Peyer's patch (tissue), 4 donors: Measurements from ENCODE around the gene PRR20D.

Source experiments
- POLR2A ChIP-seq, 2 donors: fragments of 450-650 bp; IDR thresholded peaks; one replicate each; pipeline ENCODE4 v1.5.1; 2017; ENCODE audit warnings: antibody characterized with exemption in 2 of 2, mild to moderate bottlenecking in 2 of 2, moderate library complexity in 2 of 2
- TF ChIP-seq, protein P1 (sequence below), 6 experiments: fragments of 450-650 bp in 4 of 6; fragments of 200-600 bp in 2 of 6; sonication (generic) in 1 of 6; IDR thresholded peaks; one replicate each; pipeline ENCODE4 v1.5.1; 2017 to 2019; ENCODE audit warnings: antibody characterized with exemption in 6 of 6, mild to moderate bottlenecking in 3 of 6, moderate library complexity in 1 of 6

GRCh38 chr13:57128909-57129308 is 31.5 kb upstream of the PRR20D start:
- TF ChIP-seq, protein P1, sequence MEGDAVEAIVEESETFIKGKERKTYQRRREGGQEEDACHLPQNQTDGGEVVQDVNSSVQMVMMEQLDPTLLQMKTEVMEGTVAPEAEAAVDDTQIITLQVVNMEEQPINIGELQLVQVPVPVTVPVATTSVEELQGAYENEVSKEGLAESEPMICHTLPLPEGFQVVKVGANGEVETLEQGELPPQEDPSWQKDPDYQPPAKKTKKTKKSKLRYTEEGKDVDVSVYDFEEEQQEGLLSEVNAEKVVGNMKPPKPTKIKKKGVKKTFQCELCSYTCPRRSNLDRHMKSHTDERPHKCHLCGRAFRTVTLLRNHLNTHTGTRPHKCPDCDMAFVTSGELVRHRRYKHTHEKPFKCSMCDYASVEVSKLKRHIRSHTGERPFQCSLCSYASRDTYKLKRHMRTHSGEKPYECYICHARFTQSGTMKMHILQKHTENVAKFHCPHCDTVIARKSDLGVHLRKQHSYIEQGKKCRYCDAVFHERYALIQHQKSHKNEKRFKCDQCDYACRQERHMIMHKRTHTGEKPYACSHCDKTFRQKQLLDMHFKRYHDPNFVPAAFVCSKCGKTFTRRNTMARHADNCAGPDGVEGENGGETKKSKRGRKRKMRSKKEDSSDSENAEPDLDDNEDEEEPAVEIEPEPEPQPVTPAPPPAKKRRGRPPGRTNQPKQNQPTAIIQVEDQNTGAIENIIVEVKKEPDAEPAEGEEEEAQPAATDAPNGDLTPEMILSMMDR (IDR thresholded peaks at IDR 0.05): no peak
- no peak for TF ChIP-seq POLR2A (IDR thresholded peaks at IDR 0.05)
